Fibroblast of mammary gland (primary cell): Measurements from ENCODE around the gene CDK5RAP2.

Source experiments
- DNase-seq: peaks from one replicate; pipeline ENCODE4 v3.0.0-alpha.2; 2010; ENCODE audit warnings: low read depth
- H3K4me3 ChIP-seq: 2 replicates; pipeline ENCODE4 v1.5.1; 2011; ENCODE audit warnings: low read depth, mild to moderate bottlenecking, low read length, moderate library complexity; ENCODE audit not compliant: control insufficient read depth
- TF ChIP-seq, protein P1 (sequence below): conservative IDR thresholded peaks from 2 replicates; pipeline ENCODE4 v1.5.1; 2011; ENCODE audit warnings: low read depth, low read length, inconsistent platforms; ENCODE audit not compliant: control insufficient read depth, insufficient read depth

CDK5RAP2 gene

DNA sequence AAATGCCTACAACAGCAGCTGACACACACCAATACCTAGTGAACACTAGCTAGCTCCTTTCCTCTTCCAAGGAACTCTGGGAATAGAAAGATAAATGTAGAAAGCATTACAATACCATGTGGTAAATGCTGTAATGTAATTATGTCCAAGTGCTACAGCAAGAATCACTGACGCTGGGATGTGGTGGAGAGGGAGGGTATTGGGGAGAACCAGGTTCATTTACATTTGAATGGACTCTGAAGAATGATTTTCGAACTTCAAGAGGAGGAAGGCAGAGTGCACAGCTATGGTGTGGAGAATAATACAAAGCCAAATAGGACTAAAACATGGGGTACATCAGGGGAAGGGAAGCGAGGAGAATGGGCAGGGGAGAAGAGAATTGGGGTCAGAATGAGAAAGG is 158.0 kb downstream of the CDK5RAP2 start:
- DNase-seq = no peak
- TF ChIP-seq, protein P1, sequence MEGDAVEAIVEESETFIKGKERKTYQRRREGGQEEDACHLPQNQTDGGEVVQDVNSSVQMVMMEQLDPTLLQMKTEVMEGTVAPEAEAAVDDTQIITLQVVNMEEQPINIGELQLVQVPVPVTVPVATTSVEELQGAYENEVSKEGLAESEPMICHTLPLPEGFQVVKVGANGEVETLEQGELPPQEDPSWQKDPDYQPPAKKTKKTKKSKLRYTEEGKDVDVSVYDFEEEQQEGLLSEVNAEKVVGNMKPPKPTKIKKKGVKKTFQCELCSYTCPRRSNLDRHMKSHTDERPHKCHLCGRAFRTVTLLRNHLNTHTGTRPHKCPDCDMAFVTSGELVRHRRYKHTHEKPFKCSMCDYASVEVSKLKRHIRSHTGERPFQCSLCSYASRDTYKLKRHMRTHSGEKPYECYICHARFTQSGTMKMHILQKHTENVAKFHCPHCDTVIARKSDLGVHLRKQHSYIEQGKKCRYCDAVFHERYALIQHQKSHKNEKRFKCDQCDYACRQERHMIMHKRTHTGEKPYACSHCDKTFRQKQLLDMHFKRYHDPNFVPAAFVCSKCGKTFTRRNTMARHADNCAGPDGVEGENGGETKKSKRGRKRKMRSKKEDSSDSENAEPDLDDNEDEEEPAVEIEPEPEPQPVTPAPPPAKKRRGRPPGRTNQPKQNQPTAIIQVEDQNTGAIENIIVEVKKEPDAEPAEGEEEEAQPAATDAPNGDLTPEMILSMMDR = no peak
- H3K4me3 ChIP-seq = no peak overlapping the region

DNA sequence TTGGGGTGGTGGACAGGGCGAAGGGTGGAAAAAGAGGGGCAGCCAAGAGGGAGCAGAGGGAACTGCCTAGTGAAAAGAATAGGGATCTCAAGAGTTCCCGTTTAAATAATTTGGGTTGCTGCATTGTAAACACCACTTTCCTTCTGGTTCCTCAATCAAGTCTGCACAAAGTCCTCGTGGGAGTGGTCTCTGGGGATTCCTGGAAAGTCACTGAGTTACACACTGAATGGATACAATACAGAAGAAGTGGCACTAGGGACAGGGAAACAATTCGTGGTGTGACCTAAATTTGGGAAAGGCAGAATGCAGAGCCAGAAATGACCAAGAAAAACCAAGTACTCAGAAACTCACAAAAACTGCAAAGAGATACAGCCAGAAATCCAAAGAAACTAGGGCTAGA is 161.7 kb downstream of the CDK5RAP2 start:
- no peak for DNase-seq
- no peak overlapping the region for H3K4me3 ChIP-seq
- TF ChIP-seq, protein P1 = no peak

DNA sequence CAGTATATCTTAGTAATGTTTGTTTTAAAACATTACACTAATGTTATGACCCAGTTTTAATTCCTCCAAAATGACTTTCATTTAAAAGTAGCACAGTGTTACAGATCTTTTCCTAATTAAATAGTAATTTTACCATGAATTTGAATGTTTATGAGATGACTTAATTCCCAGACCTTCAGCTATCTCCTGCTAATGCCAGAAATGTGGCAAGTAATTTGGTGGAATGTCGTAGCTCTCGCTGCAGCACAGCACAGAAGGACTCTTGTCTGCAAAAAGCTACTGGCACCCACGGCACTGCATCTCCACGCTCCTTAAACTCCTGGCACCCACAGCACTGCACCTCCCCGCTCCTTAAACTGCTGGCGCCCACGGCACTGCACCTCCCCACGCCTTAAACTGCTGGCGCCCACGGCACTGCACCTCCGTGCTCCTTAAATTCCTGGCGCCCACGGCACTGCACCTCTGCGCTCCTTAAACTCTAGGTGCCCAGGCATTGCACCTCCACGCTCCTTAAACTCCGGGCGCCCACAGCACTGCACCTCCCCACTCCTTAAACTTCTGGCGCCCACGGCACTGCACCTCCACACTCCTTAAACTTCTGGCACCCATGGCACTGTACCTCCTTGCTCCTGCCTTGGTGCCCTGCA is 163.1 kb downstream of the CDK5RAP2 start:
- no peak overlapping the region for H3K4me3 ChIP-seq
- TF ChIP-seq, protein P1 = no peak
- no peak for DNase-seq

DNA sequence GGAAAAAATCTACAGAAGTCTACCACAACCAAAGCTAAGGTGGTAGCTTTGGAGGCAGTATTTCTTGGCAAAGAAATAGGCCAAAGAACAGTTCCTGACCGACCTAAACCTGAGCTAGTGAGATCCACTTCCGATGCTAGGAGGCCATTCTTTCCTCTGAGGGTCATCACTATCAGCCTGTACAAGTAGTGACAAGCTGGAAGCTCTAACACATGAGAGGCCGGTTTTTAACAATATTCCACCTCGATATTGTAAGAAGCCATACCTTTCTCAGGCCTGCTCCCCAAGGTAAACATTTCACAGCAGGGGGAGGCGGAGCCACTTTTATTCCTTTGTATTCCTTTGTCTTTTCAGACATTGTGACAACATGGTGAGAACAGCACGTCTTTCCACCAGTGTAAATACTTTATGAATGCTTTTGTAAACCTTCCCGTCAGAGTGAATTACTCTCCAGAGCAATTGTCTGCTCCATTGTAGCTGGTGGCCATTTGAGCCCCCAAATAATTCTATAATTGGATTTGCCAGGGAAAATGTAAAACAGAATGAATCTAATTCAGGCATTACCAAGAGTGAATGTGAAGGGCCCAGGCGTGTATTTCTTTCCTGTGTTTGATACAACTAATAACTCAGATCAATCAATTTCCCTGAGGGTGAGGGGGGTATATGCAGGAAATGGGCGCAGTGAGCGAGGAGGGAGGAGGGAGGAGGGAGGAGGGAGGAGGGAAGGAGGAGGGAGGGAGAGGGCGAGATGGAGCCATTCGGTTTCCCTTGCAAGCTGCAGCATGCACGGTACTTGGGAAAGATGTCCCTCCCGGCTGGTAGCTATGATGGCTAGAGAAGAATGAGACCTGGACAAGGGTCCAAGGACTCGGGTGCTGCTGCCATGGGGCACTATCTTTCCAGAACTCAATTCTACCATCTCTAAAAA is 166.6 kb downstream of the CDK5RAP2 start:
- TF ChIP-seq, protein P1 = no peak
- no peak for DNase-seq
- no peak overlapping the region for H3K4me3 ChIP-seq

DNA sequence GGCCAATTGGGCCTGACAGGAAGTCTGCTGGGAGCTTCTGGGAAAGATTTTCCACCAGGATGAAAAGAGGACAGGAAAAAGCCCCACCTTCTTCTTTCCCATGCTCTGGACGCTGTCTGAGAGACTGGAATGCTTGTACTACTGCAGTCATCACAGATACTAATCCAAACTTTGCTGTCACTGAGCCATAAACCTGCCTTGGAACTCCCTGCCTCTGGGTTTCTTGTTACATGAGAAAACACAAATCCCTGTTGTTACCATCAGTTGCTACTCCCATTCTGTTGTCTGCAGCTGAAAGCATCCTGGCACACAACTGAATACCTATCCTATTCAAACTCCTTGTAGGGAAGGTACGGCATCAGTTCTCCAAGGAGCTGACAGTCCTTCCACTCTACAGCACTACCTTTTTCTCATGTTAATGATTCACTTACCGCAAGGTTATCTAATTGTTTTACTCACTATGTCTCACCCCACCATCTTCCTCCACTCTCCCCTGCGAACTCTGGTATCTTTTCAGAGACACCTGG is 167.5 kb downstream of the CDK5RAP2 start:
- H3K4me3 ChIP-seq = no peak overlapping the region
- TF ChIP-seq, protein P1 = no peak
- peak; percentile 73 for DNase-seq

DNA sequence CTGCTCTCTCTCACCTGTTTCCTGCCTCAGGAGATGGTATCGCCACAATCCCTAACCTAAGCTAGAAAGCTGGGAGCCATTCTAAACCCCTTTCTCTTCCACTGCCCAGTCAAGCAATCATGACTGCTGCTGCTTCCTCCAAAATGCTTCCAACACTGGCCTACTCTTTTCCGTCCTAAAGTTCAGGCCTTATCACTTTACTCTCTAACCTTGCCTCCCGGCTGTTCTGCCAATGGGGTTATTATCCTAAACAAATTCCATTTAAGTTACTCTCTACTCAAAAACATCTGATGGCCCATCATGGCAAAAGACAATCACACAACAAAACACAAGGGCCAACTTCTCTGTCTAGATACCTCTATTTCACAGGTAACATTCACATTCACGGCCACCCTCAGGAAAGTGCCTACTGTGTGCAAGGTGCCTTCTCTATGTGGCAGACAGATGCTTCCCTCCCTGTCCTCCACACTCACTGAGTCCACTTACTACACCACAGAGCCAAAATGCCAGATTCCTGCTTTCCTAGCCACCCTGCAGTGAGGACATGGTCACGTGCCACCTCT is 168.0 kb downstream of the CDK5RAP2 start:
- no peak for DNase-seq
- no peak overlapping the region for H3K4me3 ChIP-seq
- TF ChIP-seq, protein P1 = no peak
